Astrocyte (in vitro differentiated cells and primary cell): Measurements from ENCODE around the gene ADH6. TPM values are rescaled to one million over a fixed set of nuclear protein-coding genes. Genes with fewer than 3 reads are reported as not detected.

Experiments used
- DNase-seq: peaks from one replicate; pipeline ENCODE4 v3.0.0-alpha.2; 2010; ENCODE audit warnings: low read depth
- FAIRE-seq: peaks from 2 replicates; lab custom pipeline; 2011; peaks lifted over from hg19 to GRCh38; lab: Jason Lieb, UNC
- H2AFZ ChIP-seq: 2 replicates; pipeline ENCODE4 v1.6.0; 2012; ENCODE audit warnings: low read depth, low read length, inconsistent platforms
- H3K27ac ChIP-seq: 2 replicates; pipeline ENCODE4 v1.5.1; 2011; ENCODE audit warnings: low read depth, low read length, inconsistent platforms
- H3K27me3 ChIP-seq: 2 replicates; pipeline ENCODE4 v1.6.0; 2011; ENCODE audit warnings: low read length, inconsistent platforms; ENCODE audit not compliant: insufficient read depth
- H3K36me3 ChIP-seq: 2 replicates; pipeline ENCODE4 v1.5.1; 2011; ENCODE audit warnings: low read length, inconsistent platforms; ENCODE audit not compliant: insufficient read depth
- H3K4me1 ChIP-seq: 2 replicates; pipeline ENCODE4 v1.5.1; 2011; ENCODE audit warnings: low read length, inconsistent platforms; ENCODE audit not compliant: insufficient read depth
- H3K4me2 ChIP-seq: 2 replicates; pipeline ENCODE4 v1.6.0; 2012; ENCODE audit warnings: low read length, inconsistent platforms
- H3K4me3 ChIP-seq: 2 replicates; pipeline ENCODE4 v1.5.1; 2011; ENCODE audit warnings: low read depth, mild to moderate bottlenecking, low read length, inconsistent platforms; ENCODE audit not compliant: insufficient read depth
- H3K79me2 ChIP-seq: 2 replicates; pipeline ENCODE4 v1.6.0; 2012; ENCODE audit warnings: mild to moderate bottlenecking, low read length, inconsistent platforms; ENCODE audit not compliant: insufficient read depth
- H3K9ac ChIP-seq: 2 replicates; pipeline ENCODE4 v1.6.0; 2012; ENCODE audit warnings: mild to moderate bottlenecking, low read length, inconsistent platforms
- H3K9me3 ChIP-seq: 2 replicates; pipeline ENCODE4 v1.5.1; 2012; ENCODE audit warnings: low read depth, mild to moderate bottlenecking, low read length, inconsistent platforms; ENCODE audit not compliant: insufficient read depth
- H4K20me1 ChIP-seq: 2 replicates; pipeline ENCODE4 v1.6.0; 2012; ENCODE audit warnings: low read length, inconsistent platforms; ENCODE audit not compliant: insufficient read depth
- H3K27ac Mint-ChIP-seq: one replicate; pipeline ENCODE4 v1.8.0; 2021; ENCODE audit warnings: mild to moderate bottlenecking, mixed read lengths; ENCODE audit not compliant: unreplicated experiment
- H3K27me3 Mint-ChIP-seq: one replicate; pipeline ENCODE4 v1.8.0; 2021; ENCODE audit warnings: low read depth, mixed read lengths; ENCODE audit not compliant: unreplicated experiment
- H3K36me3 Mint-ChIP-seq: one replicate; pipeline ENCODE4 v1.8.0; 2021; ENCODE audit warnings: low read depth, mixed read lengths; ENCODE audit not compliant: unreplicated experiment
- H3K4me1 Mint-ChIP-seq: one replicate; pipeline ENCODE4 v1.8.0; 2021; ENCODE audit warnings: low read depth, mixed read lengths; ENCODE audit not compliant: unreplicated experiment
- H3K4me3 Mint-ChIP-seq: one replicate; pipeline ENCODE4 v1.8.0; 2021; ENCODE audit warnings: mild to moderate bottlenecking, moderate library complexity, mixed read lengths; ENCODE audit not compliant: unreplicated experiment
- H3K9me3 Mint-ChIP-seq: one replicate; pipeline ENCODE4 v1.8.0; 2021; ENCODE audit warnings: mild to moderate bottlenecking, mixed read lengths; ENCODE audit not compliant: unreplicated experiment
- CTCF ChIP-seq: IDR thresholded peaks from 2 replicates; pipeline ENCODE4 v1.5.1; 2011; ENCODE audit warnings: low read depth, mild to moderate bottlenecking, inconsistent platforms, low read length, moderate library complexity; ENCODE audit not compliant: insufficient read depth
- EZH2 ChIP-seq: IDR thresholded peaks from 2 replicates; pipeline ENCODE4 v1.6.1; 2012; ENCODE audit warnings: mild to moderate bottlenecking, low read length, inconsistent platforms; ENCODE audit not compliant: insufficient read depth
- total RNA-seq: library from RNA; stranded (reverse); gene quantifications from 2 replicates; pipeline ENCODE4 v1.2.1, GENCODE V29; 2021

ADH6 gene
- total RNA-seq, 1 donor from 2014 or later, result not detected

DNA sequence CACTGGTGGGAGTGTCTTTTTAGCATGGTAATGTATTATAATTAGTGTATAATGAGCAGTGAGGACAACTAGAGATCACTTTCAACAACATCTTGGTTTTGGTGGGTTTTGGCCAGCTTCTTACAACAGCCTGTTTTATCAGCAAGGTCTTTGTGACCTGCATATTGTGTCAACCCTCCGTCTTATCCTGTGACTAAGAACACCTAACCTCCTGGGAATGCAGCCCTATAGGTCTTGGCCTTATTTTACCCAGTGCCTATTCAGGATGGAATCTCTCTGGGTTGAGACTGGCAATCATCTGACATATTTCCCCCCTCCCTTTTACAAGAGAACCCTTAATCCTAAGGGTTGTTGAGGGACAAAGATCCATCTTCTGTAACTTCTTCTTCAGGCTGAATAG lies 53.1 kb downstream of the ADH6 start:
- Mint-ChIP-seq H3K9me3 (no peaks in the 10 kb centered on the region), H3K27me3 (no peaks in the 10 kb centered on the region), H3K4me3 (no peak overlapping the region), H3K4me1 (no peaks in the 10 kb centered on the region), H3K36me3 (no peaks in the 10 kb centered on the region), H3K27ac (no peak overlapping the region)
- DNase-seq (no peak), FAIRE-seq (no peak)
- H3K9me3 ChIP-seq, result no peaks in the 10 kb centered on the region
- no peaks in the 10 kb centered on the region for H3K79me2 ChIP-seq
- no peak overlapping the region for H3K9ac ChIP-seq
- H2AFZ ChIP-seq, result peak overlapping the region; percentile 24
- no peaks in the 10 kb centered on the region for H4K20me1 ChIP-seq
- H3K27me3 ChIP-seq, result no peaks in the 10 kb centered on the region
- no peaks in the 10 kb centered on the region for H3K36me3 ChIP-seq
- H3K4me3 ChIP-seq, result no peak overlapping the region
- TF ChIP-seq EZH2 (no peak), CTCF (no peak)
- H3K27ac ChIP-seq, result no peak overlapping the region
- no peaks in the 10 kb centered on the region for H3K4me1 ChIP-seq
- no peak overlapping the region for H3K4me2 ChIP-seq

GRCh38 chr4:99161373-99162099 lies 57.5 kb downstream of the ADH6 start:
- Mint-ChIP-seq H3K4me3 (no peak overlapping the region), H3K27me3 (no peaks in the 10 kb centered on the region), H3K36me3 (no peaks in the 10 kb centered on the region), H3K9me3 (no peaks in the 10 kb centered on the region), H3K27ac (no peak overlapping the region), H3K4me1 (no peaks in the 10 kb centered on the region)
- FAIRE-seq, result no peak
- no peak overlapping the region for H3K4me2 ChIP-seq
- H3K79me2 ChIP-seq, result no peaks in the 10 kb centered on the region
- H3K27me3 ChIP-seq, result no peaks in the 10 kb centered on the region
- no peak for DNase-seq
- H3K27ac ChIP-seq, result no peak overlapping the region
- H2AFZ ChIP-seq, result no peak overlapping the region
- no peaks in the 10 kb centered on the region for H3K36me3 ChIP-seq
- no peak for TF ChIP-seq CTCF
- no peak for TF ChIP-seq EZH2
- no peaks in the 10 kb centered on the region for H4K20me1 ChIP-seq
- H3K9me3 ChIP-seq, result no peaks in the 10 kb centered on the region
- no peaks in the 10 kb centered on the region for H3K4me1 ChIP-seq
- H3K9ac ChIP-seq, result no peak overlapping the region
- H3K4me3 ChIP-seq, result no peak overlapping the region

DNA sequence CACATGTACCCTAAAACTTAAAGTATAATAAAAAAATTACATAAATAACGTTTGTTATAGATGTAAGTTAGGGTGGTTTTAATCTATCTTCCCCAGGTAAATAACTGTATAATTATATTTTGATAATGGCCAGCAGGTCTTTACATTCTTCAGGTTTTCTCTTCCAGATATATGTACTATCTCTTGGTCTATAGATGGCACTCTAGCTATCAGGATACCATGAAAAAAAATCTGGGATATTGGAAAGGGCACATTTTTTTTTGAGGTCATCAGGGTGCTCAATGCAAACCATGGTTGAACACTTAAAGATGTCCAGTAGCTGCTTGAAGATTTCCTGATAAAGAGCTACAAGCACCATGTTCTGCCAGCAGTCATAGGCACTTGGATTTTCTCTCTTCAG lies 59.3 kb downstream of the ADH6 start:
- H3K4me3 ChIP-seq, result no peak overlapping the region
- no peaks in the 10 kb centered on the region for H3K79me2 ChIP-seq
- no peak overlapping the region for H3K9ac ChIP-seq
- no peak for TF ChIP-seq CTCF
- no peak for TF ChIP-seq EZH2
- no peak overlapping the region for H2AFZ ChIP-seq
- no peak overlapping the region for H3K27ac Mint-ChIP-seq
- no peak overlapping the region for H3K4me2 ChIP-seq
- no peaks in the 10 kb centered on the region for H3K4me1 ChIP-seq
- FAIRE-seq (no peak), DNase-seq (no peak)
- no peaks in the 10 kb centered on the region for H3K27me3 ChIP-seq
- no peaks in the 10 kb centered on the region for H3K36me3 ChIP-seq
- no peaks in the 10 kb centered on the region for H3K4me1 Mint-ChIP-seq
- H3K27me3 Mint-ChIP-seq, result no peaks in the 10 kb centered on the region
- no peak overlapping the region for H3K27ac ChIP-seq
- no peaks in the 10 kb centered on the region for H3K36me3 Mint-ChIP-seq
- H3K4me3 Mint-ChIP-seq, result no peak overlapping the region
- no peaks in the 10 kb centered on the region for H3K9me3 Mint-ChIP-seq
- no peaks in the 10 kb centered on the region for H4K20me1 ChIP-seq
- H3K9me3 ChIP-seq, result no peaks in the 10 kb centered on the region
